Muscle of leg (tissue), 11 donors: Measurements from ENCODE around the gene COL2A1. TPM values are rescaled to one million over a fixed set of nuclear protein-coding genes. Genes with fewer than 3 reads are reported as not detected.
A peak's percentile ranks its signal among the peaks of the same experiment; 100 is the strongest.

Experiments
- DNase-seq: peaks from one replicate; pipeline ENCODE4 v3.0.0; 2013
- H3K27ac ChIP-seq: one replicate; pipeline ENCODE4 v1.5.1; 2013; ENCODE audit warnings: mild to moderate bottlenecking, low read length, control low read depth
- H3K27me3 ChIP-seq: one replicate; pipeline ENCODE4 v1.6.1; 2013; ENCODE audit warnings: low read length; ENCODE audit not compliant: control insufficient read depth, insufficient read depth
- H3K36me3 ChIP-seq: one replicate; pipeline ENCODE4 v1.6.1; 2013; ENCODE audit warnings: low read length; ENCODE audit not compliant: control insufficient read depth, insufficient read depth
- H3K4me1 ChIP-seq: one replicate; pipeline ENCODE4 v1.6.1; 2013; ENCODE audit warnings: low read length; ENCODE audit not compliant: control insufficient read depth, insufficient read depth
- H3K4me3 ChIP-seq: one replicate; pipeline ENCODE4 v1.5.1; 2013; ENCODE audit warnings: low read length, control low read depth
- H3K9me3 ChIP-seq: replicated peaks from 2 replicates; pipeline ENCODE4 v1.6.1; 2013; ENCODE audit warnings: low read depth, low read length; ENCODE audit not compliant: control insufficient read depth
- WGBS: methylation state at CpG from one replicate; pipeline ENCODE4 v1.1.5; 2013; ENCODE audit warnings: missing lambda C conversion rate; ENCODE audit not compliant: insufficient coverage; 5-methylcytosine and 5-hydroxymethylcytosine counted together
- polyA plus RNA-seq, 8 donors: library from polyadenylated mRNA; unstranded; fragments of 120-200 nt; gene quantifications; one replicate each; pipeline versions ENCODE4 v1.2.1 to v1.2.3, GENCODE V29; 2013; ENCODE audit warnings: inconsistent platforms in 1 of 8, low replicate concordance in 1 of 8; ENCODE audit not compliant: insufficient read length in 8 of 8, insufficient read depth in 1 of 8
- total RNA-seq: library from RNA; stranded (reverse); fragments of 120-200 nt; gene quantifications from one replicate; pipeline ENCODE4 v1.2.4, GENCODE V29; 2013

COL2A1 gene
- total and polyA plus RNA-seq, 9 donors: 7.6 to 185 (median 54.2) TPM

DNA sequence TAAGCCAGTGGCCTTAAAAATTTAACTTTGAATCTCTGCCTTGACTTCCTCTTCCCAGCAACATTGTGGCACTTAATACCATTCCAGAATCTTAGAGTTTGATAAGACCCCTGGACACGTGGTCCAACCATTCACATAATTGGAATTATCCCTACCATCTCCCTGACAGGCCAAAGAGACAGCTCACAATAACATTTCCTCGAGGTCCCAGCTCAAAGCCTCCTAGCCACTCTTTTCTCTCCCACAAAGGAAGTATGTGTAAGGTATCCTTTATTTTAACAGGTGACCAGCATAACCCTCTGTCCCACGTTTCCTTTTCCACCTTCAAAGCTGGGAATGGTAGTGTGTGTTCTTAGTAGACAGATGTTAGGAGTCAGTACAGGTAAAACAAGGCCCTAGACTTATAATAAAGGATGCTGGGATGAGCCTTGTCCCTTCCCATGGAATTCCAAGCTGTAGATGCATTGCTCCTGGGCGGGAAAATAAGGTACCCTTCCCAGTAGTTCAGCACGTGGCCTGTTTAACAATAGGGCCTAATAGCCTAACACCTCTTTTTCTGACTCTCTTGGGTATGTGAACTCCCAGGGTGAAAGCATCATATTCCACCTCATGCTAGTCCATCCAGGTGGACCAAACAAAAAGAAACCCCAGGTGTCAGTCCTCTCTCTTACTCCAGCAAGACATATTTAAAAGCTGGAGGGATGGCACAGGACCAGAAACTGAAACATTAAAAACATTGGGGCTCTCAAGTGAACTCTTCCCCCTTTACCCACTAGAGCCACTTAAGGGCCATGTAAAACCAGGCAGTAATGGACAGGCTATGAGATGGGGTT is 37.5 kb upstream of the COL2A1 start:
- H3K27ac ChIP-seq: no peak overlapping the region
- no peaks in the 10 kb centered on the region for H3K27me3 ChIP-seq
- DNase-seq: no peak
- H3K4me1 ChIP-seq: peaks cover 9% of the 10 kb centered on the region
- no peaks in the 10 kb centered on the region for H3K9me3 ChIP-seq
- peaks cover 25% of the 10 kb centered on the region for H3K36me3 ChIP-seq
- WGBS: 75% methylated on average over 2 of the region's 5 CpGs
- H3K4me3 ChIP-seq: no peak overlapping the region

GRCh38 chr12:48040354-48040753 is 36.1 kb upstream of the COL2A1 start:
- no peaks in the 10 kb centered on the region for H3K27me3 ChIP-seq
- H3K27ac ChIP-seq: no peak overlapping the region
- H3K4me3 ChIP-seq: no peak overlapping the region
- no CpG with 5 or more reads among the region's 3 CpGs for WGBS
- peaks cover 9% of the 10 kb centered on the region for H3K4me1 ChIP-seq
- peaks cover 14% of the 10 kb centered on the region for H3K36me3 ChIP-seq
- H3K9me3 ChIP-seq: no peaks in the 10 kb centered on the region
- no peak for DNase-seq

GRCh38 chr12:48039151-48039550 is 34.9 kb upstream of the COL2A1 start:
- Histone ChIP-seq H3K4me3 (no peak overlapping the region), H3K27ac (no peak overlapping the region), H3K36me3 (peaks cover 4% of the 10 kb centered on the region), H3K27me3 (no peaks in the 10 kb centered on the region), H3K4me1 (peaks cover 9% of the 10 kb centered on the region), H3K9me3 (no peaks in the 10 kb centered on the region)
- no CpG with 5 or more reads among the region's 1 CpG for WGBS
- no peak for DNase-seq

DNA sequence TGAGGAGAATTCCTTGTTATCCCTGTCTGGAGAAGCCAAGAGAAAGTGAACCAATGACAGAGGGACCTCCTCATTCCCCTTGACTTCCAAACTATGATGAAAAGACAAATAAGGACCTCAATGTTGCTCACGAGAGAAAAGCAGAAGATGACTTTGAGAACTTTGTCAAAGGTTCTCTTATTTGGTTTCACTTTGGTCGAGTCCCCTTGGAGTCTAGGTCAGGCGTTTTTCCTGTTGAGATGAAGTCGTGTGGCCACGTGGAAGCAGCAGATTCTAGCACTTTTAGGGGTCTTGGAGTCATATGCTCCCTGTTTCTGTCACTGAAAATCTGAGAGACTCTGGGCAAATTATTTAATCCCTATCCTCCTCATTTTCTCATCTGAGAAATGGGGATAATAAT is 33.8 kb upstream of the COL2A1 start:
- Histone ChIP-seq H3K9me3 (no peaks in the 10 kb centered on the region), H3K36me3 (peaks cover 2% of the 10 kb centered on the region), H3K4me1 (peaks cover 9% of the 10 kb centered on the region), H3K27ac (no peak overlapping the region), H3K4me3 (no peak overlapping the region), H3K27me3 (no peaks in the 10 kb centered on the region)
- DNase-seq: peak; percentile 44
- 100% methylated on average over 1 of the region's 5 CpGs for WGBS

DNA sequence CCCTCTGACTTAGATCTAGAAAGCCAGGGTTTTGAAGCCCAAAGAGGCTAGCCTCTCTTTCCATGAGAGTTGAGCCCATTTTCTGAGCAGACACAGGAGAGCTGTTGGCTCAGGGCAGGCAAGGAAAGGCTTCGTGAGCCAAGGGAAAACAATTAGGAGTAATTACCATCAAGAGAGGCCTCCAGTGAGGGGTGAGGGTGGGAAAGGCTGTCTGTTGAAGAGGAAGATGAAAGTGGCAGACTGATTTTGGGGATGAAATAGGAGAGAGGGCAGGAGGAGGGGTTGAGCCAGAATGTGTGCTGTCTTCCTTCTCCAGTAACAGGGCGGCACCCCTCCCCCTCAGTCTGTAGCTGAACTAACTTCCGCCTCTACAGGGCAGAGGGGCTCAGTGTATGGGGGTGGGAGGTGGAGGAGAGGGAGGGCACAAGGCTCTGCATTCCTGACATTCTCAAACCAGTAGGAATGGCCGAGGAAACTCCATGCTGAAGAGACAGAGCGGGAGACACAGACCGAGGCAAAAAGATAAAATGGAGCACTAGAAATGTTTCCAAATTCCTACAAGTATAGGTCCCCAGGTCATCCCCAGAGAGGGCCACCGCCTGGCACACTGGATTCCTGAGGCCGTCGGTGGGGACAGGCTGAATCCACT is 33.1 kb upstream of the COL2A1 start:
- peaks cover 9% of the 10 kb centered on the region for H3K4me1 ChIP-seq
- WGBS: 11% methylated on average over 4 of the region's 9 CpGs
- H3K4me3 ChIP-seq: no peak overlapping the region
- H3K27me3 ChIP-seq: no peaks in the 10 kb centered on the region
- peak; percentile 24 for DNase-seq
- H3K27ac ChIP-seq: no peak overlapping the region
- H3K9me3 ChIP-seq: no peaks in the 10 kb centered on the region
- peaks cover 2% of the 10 kb centered on the region for H3K36me3 ChIP-seq

- Histone ChIP-seq H3K4me3 (no peak overlapping the region), H3K4me1 (peaks cover 9% of the 10 kb centered on the region), H3K36me3 (no peaks in the 10 kb centered on the region), H3K27ac (no peak overlapping the region), H3K27me3 (no peaks in the 10 kb centered on the region), H3K9me3 (no peaks in the 10 kb centered on the region)
- WGBS: 100% methylated on average over 1 of the region's 4 CpGs
- no peak for DNase-seq
Measured at GRCh38 chr12:48036818-48037217, 32.5 kb upstream of the COL2A1 start.

DNA sequence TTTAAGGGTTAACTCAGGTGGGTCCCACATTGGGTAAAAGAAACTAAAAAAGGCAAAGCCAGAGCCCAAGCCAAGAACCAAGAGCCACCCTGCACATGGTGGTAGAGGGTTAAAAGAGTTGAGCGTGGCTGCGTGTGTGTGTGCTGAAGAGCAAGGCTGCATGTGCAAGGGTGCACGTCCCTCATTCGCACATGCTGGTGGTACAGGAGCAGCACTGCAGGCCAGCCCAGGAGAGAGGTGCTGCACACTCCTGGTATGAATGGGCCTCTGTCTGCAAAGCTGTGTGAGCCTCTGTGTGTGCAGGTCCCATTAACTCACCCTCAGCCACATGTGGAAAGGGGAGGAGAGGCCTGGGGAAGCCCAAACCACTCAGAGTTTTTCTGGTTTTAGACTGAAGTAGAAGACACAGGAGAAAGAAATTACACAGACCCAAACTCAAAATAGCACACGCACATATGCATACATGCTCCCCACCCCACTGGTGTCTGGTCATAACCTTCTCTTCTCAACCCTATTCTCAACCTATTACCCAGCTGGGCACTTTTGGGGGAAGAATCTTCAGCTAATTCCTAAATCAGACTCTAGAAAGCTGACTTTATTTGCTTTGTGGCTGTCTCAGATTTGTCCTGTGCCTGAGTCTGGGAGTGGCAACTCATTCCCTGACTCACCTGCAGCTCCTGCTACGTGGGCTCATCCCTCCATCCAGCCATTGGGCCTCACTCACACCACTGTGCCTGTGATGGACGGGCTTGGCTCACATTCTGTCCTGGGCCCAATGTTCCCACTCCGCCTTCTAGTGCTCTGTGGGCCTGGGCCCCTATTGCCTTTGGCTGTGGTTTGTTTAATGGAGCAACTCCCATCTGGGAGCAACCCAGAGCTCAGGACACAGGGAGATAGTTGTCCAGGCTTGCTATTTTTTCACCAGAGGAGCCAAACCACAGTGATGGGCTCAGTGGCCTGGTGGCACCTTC is 30.8 kb upstream of the COL2A1 start:
- Histone ChIP-seq H3K36me3 (no peaks in the 10 kb centered on the region), H3K27me3 (no peaks in the 10 kb centered on the region), H3K4me1 (peaks cover 9% of the 10 kb centered on the region), H3K27ac (no peak overlapping the region), H3K9me3 (no peaks in the 10 kb centered on the region), H3K4me3 (no peak overlapping the region)
- no peak for DNase-seq
- WGBS: 80% methylated on average over 6 of the region's 8 CpGs

DNA sequence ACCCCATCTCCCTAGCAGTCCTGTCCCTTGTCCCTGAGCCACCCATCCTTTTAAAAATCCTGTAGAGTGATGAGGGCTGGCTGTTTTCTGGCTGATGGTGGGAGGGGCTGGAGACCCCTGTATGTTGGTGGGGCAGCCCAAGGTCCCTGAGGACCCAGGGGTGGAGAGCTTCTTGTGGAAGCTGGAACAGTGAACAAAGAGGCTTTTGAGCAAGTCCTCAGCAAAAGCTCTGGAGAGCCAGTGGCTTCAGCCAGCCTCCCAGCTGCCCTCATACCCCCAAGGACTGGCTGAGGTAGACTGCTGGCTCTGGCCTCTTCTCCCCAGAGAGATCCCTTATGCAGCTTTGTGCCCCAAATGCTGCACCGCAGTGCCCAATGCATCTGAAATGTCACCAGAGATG is 29.2 kb upstream of the COL2A1 start:
- H3K27me3 ChIP-seq: no peaks in the 10 kb centered on the region
- H3K27ac ChIP-seq: no peak overlapping the region
- peaks cover 9% of the 10 kb centered on the region for H3K4me1 ChIP-seq
- H3K36me3 ChIP-seq: no peaks in the 10 kb centered on the region
- DNase-seq: no peak
- WGBS: 100% methylated on average over 1 of the region's 1 CpG
- no peak overlapping the region for H3K4me3 ChIP-seq
- no peaks in the 10 kb centered on the region for H3K9me3 ChIP-seq

GRCh38 chr12:48032597-48032996 is 28.3 kb upstream of the COL2A1 start:
- Histone ChIP-seq H3K4me1 (peaks cover 6% of the 10 kb centered on the region), H3K36me3 (no peaks in the 10 kb centered on the region), H3K9me3 (no peaks in the 10 kb centered on the region), H3K4me3 (no peak overlapping the region), H3K27ac (no peak overlapping the region), H3K27me3 (no peaks in the 10 kb centered on the region)
- DNase-seq: no peak
- no CpG with 5 or more reads among the region's 1 CpG for WGBS
